Vagina (tissue), 2 donors: ENCODE results near the gene KLF3.

ENCODE experiments used
- CTCF ChIP-seq, 3 experiments: fragments of 450-650 bp in 2 of 3; fragments of 200-600 bp in 1 of 3; sonication (generic) in 1 of 3; IDR thresholded peaks; one replicate each; pipeline ENCODE4 v1.5.1; 2017 to 2019; ENCODE audit warnings: antibody characterized with exemption in 3 of 3, mild to moderate bottlenecking in 2 of 3, moderate library complexity in 2 of 3
- POLR2A ChIP-seq, 2 donors: fragments of 450-650 bp; IDR thresholded peaks; one replicate each; pipeline ENCODE4 v1.6.1; 2017; ENCODE audit warnings: antibody characterized with exemption in 2 of 2, mild to moderate bottlenecking in 2 of 2, moderate library complexity in 2 of 2

- TF ChIP-seq POLR2A (IDR thresholded peaks at IDR 0.05): no peak
- TF ChIP-seq CTCF (IDR thresholded peaks at IDR 0.05): no peak
Measured at GRCh38 chr4:38623260-38623659, 40.7 kb upstream of the KLF3 start.
